ENCODE measurements around the gene FADS3.

GRCh38 chr11:61832207-61832606 lies 59.1 kb downstream of the FADS3 start:
- TF ChIP-seq CTCF (IDR thresholded peaks at IDR 0.05 in 2 of 3, conservative IDR thresholded peaks at IDR 0.05 in 1 of 3; ENCODE audit: insufficient read depth in 2 of 3, low read depth in 1 of 3, low read length in 3 of 3) (no peak), GMEB1 (CRISPR knock-in tag; IDR thresholded peaks at IDR 0.05) (no peak), REST (IDR thresholded peaks at IDR 0.05; ENCODE audit: borderline replicate concordance) (peak; percentile 36; the same call in 1 of the 2 replicates), REST (CRISPR knock-in tag; IDR thresholded peaks at IDR 0.05; ENCODE audit: low read depth) (no peak), CTBP1 (IDR thresholded peaks at IDR 0.05; ENCODE audit: borderline replicate concordance) (no peak), ELF4 (CRISPR knock-in tag; IDR thresholded peaks at IDR 0.05) (no peak)

All from K562 (cell line).